Measurements from ENCODE around the gene ILF3. TPM values are rescaled to one million over a fixed set of nuclear protein-coding genes. Genes with fewer than 3 reads are reported as not detected.

Gene ILF3
- polyA plus RNA-seq, 1 donor (not counting 4 experiments of a cell fraction or from before 2014, with no cell fraction given) = 162 TPM

DNA sequence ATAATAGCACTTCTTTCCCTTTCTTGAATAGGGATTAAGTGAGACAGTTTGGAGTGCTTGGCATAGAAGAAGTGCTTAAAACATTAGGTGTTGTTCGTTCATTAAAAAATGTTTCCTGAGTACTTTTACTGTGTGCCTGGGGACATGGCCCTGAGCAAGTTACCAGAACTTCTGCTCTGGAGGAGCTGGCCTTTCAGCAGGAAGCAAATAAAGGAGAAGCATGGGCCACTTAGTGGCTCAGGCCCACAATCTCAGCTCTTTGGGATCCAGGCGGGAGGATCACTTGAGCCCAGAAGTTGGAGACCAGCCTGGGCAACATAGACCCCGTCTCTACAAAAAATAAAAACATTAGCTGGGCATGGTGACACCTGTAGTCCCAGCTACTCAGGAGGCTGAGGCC is 69.4 kb downstream of the ILF3 start:
- Histone ChIP-seq H3K27me3 (ENCODE audit: control insufficient read depth, extremely low read depth, insufficient read depth, low read length) (no peaks in the 10 kb centered on the region), H3K4me1 (ENCODE audit: control insufficient read depth, extremely low read depth, insufficient read depth, low read length) (peaks cover 12% of the 10 kb centered on the region), H3K9me3 (ENCODE audit: control insufficient read depth, low read depth, low read length) (no peaks in the 10 kb centered on the region), H3K27ac (ENCODE audit: control insufficient read depth, insufficient read depth, low read length) (no peak overlapping the region), H4K20me1 (ENCODE audit: control insufficient read depth, extremely low read depth, insufficient read depth, low read length) (peaks cover 43% of the 10 kb centered on the region), H3K4me2 (ENCODE audit: control insufficient read depth, extremely low read depth, insufficient read depth, low read depth, low read length) (no peak overlapping the region), H3K36me3 (ENCODE audit: control insufficient read depth in 2 of 2, extremely low read depth in 1 of 2, insufficient read depth in 2 of 2, low read length in 2 of 2) (peaks cover 6 to 8% of the 10 kb centered on the region in 2 experiments), H2AFZ (ENCODE audit: control insufficient read depth, low read length) (no peak overlapping the region), H3K79me2 (ENCODE audit: control insufficient read depth, insufficient read depth, low read length) (peaks cover 98% of the 10 kb centered on the region), H3K9ac (ENCODE audit: control insufficient read depth, extremely low read depth, insufficient read depth, low read length) (no peak overlapping the region), H3K9me1 (ENCODE audit: control insufficient read depth, extremely low read depth, insufficient read depth, low read length) (peaks cover 10% of the 10 kb centered on the region), H3K4me3 (ENCODE audit: control insufficient read depth in 2 of 3, extremely low read depth in 1 of 3, insufficient read depth in 2 of 3, low read depth in 1 of 3, low read length in 3 of 3) (no peak overlapping the region)
- FAIRE-seq (no peak), DNase-seq (ENCODE audit: low read depth, low spot score) (no peak)
- dilution Hi-C loops (cut with MboI; ENCODE audit: extremely low pct_ligation_motif_present, low sequenced_read_pairs) = no loop called here
- TF ChIP-seq EZH2 (IDR thresholded peaks at IDR 0.05; ENCODE audit: low read length) = no peak
- TF ChIP-seq CTCF (optimal IDR thresholded peaks at IDR 0.05 in 1 of 3, IDR thresholded peaks at IDR 0.05 in 1 of 3, conservative IDR thresholded peaks at IDR 0.05 in 1 of 3; ENCODE audit: extremely low read depth in 1 of 3, insufficient read depth in 2 of 3, low read length in 3 of 3) = no peak

DNA sequence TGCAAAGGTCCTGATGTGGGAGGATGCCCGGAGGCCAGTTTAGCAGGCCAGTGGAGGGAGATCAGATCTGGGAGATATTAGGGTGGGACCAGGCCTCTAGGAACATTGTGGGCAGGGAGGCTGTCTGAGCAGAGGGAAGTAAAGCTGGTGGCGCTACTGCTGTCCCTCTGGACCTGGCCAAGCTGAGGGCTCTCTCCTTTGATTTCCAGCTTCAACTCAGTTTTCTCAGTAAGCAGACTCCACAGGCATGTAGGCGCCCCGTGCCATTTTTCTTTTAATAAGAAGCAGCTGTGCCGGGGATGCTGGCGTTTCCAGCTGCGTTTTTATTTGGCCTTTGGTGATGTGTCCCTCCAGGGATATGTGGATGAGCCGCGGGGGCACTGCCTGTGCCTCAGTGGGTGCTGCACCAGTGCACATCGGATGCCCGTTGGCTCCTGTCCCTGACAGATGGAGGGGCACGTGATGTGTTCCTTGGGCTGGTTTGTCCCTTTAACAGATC is 70.5 kb downstream of the ILF3 start:
- H3K9ac ChIP-seq (ENCODE audit: control insufficient read depth, extremely low read depth, insufficient read depth, low read length) = no peak overlapping the region
- H3K4me2 ChIP-seq (ENCODE audit: control insufficient read depth, extremely low read depth, insufficient read depth, low read depth, low read length) = no peak overlapping the region
- peaks cover 6 to 9% of the 10 kb centered on the region in 2 experiments for H3K36me3 ChIP-seq (ENCODE audit: control insufficient read depth in 2 of 2, extremely low read depth in 1 of 2, insufficient read depth in 2 of 2, low read length in 2 of 2)
- dilution Hi-C loops (cut with MboI; ENCODE audit: extremely low pct_ligation_motif_present, low sequenced_read_pairs) = no loop called here
- H3K4me3 ChIP-seq (ENCODE audit: control insufficient read depth in 2 of 3, extremely low read depth in 1 of 3, insufficient read depth in 2 of 3, low read depth in 1 of 3, low read length in 3 of 3) = no peak overlapping the region
- DNase-seq (ENCODE audit: low read depth, low spot score) (no peak), FAIRE-seq (no peak)
- no peak overlapping the region for H2AFZ ChIP-seq (ENCODE audit: control insufficient read depth, low read length)
- peaks cover 4% of the 10 kb centered on the region for H3K9me1 ChIP-seq (ENCODE audit: control insufficient read depth, extremely low read depth, insufficient read depth, low read length)
- H3K9me3 ChIP-seq (ENCODE audit: control insufficient read depth, low read depth, low read length) = no peaks in the 10 kb centered on the region
- peaks cover 34% of the 10 kb centered on the region for H4K20me1 ChIP-seq (ENCODE audit: control insufficient read depth, extremely low read depth, insufficient read depth, low read length)
- H3K79me2 ChIP-seq (ENCODE audit: control insufficient read depth, insufficient read depth, low read length) = peaks cover 97% of the 10 kb centered on the region
- no peak for TF ChIP-seq CTCF (optimal IDR thresholded peaks at IDR 0.05 in 1 of 3, IDR thresholded peaks at IDR 0.05 in 1 of 3, conservative IDR thresholded peaks at IDR 0.05 in 1 of 3; ENCODE audit: extremely low read depth in 1 of 3, insufficient read depth in 2 of 3, low read length in 3 of 3)
- H3K27ac ChIP-seq (ENCODE audit: control insufficient read depth, insufficient read depth, low read length) = no peak overlapping the region
- H3K4me1 ChIP-seq (ENCODE audit: control insufficient read depth, extremely low read depth, insufficient read depth, low read length) = peaks cover 3% of the 10 kb centered on the region
- H3K27me3 ChIP-seq (ENCODE audit: control insufficient read depth, extremely low read depth, insufficient read depth, low read length) = no peaks in the 10 kb centered on the region
